Measurements from ENCODE around the gene RYK. TPM values are rescaled to one million over a fixed set of nuclear protein-coding genes. Genes with fewer than 3 reads are reported as not detected.

Gene RYK
- polyA plus RNA-seq, 1 donor (not counting 4 experiments of a cell fraction or from before 2014, with no cell fraction given) = 82.1 TPM

- FAIRE-seq (no peak), DNase-seq (ENCODE audit: low read depth, low spot score) (no peak)
- H3K9ac ChIP-seq (ENCODE audit: control insufficient read depth, extremely low read depth, insufficient read depth, low read length) = no peak overlapping the region
- no peak overlapping the region for H3K27ac ChIP-seq (ENCODE audit: control insufficient read depth, insufficient read depth, low read length)
- TF ChIP-seq CTCF (optimal IDR thresholded peaks at IDR 0.05 in 1 of 3, IDR thresholded peaks at IDR 0.05 in 1 of 3, conservative IDR thresholded peaks at IDR 0.05 in 1 of 3; ENCODE audit: extremely low read depth in 1 of 3, insufficient read depth in 2 of 3, low read length in 3 of 3) (no peak), EZH2 (IDR thresholded peaks at IDR 0.05; ENCODE audit: low read length) (no peak)
- H3K4me1 ChIP-seq (ENCODE audit: control insufficient read depth, extremely low read depth, insufficient read depth, low read length) = no peaks in the 10 kb centered on the region
- no peaks in the 10 kb centered on the region for H3K9me3 ChIP-seq (ENCODE audit: control insufficient read depth, low read depth, low read length)
- no peaks in the 10 kb centered on the region for H3K27me3 ChIP-seq (ENCODE audit: control insufficient read depth, extremely low read depth, insufficient read depth, low read length)
- peaks cover 0 to 4% of the 10 kb centered on the region in 2 experiments for H3K36me3 ChIP-seq (ENCODE audit: control insufficient read depth in 2 of 2, extremely low read depth in 1 of 2, insufficient read depth in 2 of 2, low read length in 2 of 2)
- H3K4me2 ChIP-seq (ENCODE audit: control insufficient read depth, extremely low read depth, insufficient read depth, low read depth, low read length) = no peak overlapping the region
- no peak overlapping the region for H2AFZ ChIP-seq (ENCODE audit: control insufficient read depth, low read length)
- no peak overlapping the region for H3K4me3 ChIP-seq (ENCODE audit: control insufficient read depth in 2 of 3, extremely low read depth in 1 of 3, insufficient read depth in 2 of 3, low read depth in 1 of 3, low read length in 3 of 3)
- dilution Hi-C loops (cut with MboI; ENCODE audit: extremely low pct_ligation_motif_present, low sequenced_read_pairs) = no loop called here
- no peaks in the 10 kb centered on the region for H3K9me1 ChIP-seq (ENCODE audit: control insufficient read depth, extremely low read depth, insufficient read depth, low read length)
- no peaks in the 10 kb centered on the region for H3K79me2 ChIP-seq (ENCODE audit: control insufficient read depth, insufficient read depth, low read length)
- no peaks in the 10 kb centered on the region for H4K20me1 ChIP-seq (ENCODE audit: control insufficient read depth, extremely low read depth, insufficient read depth, low read length)
These were observed 115.8 kb downstream of the RYK start for GRCh38 chr3:134134698-134135415.

- TF ChIP-seq EZH2 (IDR thresholded peaks at IDR 0.05; ENCODE audit: low read length) (no peak), CTCF (optimal IDR thresholded peaks at IDR 0.05 in 1 of 3, IDR thresholded peaks at IDR 0.05 in 1 of 3, conservative IDR thresholded peaks at IDR 0.05 in 1 of 3; ENCODE audit: extremely low read depth in 1 of 3, insufficient read depth in 2 of 3, low read length in 3 of 3) (no peak)
- FAIRE-seq = no peak
These were observed 116.4 kb downstream of the RYK start for GRCh38 chr3:134134240-134134639.

More at GRCh38 chr3:134134240-134134639, 116.4 kb downstream of the RYK start:
- H3K27me3 ChIP-seq (ENCODE audit: control insufficient read depth, extremely low read depth, insufficient read depth, low read length) = no peaks in the 10 kb centered on the region
- no peaks in the 10 kb centered on the region for H3K9me1 ChIP-seq (ENCODE audit: control insufficient read depth, extremely low read depth, insufficient read depth, low read length)
- peaks cover 0 to 4% of the 10 kb centered on the region in 2 experiments for H3K36me3 ChIP-seq (ENCODE audit: control insufficient read depth in 2 of 2, extremely low read depth in 1 of 2, insufficient read depth in 2 of 2, low read length in 2 of 2)
- H3K79me2 ChIP-seq (ENCODE audit: control insufficient read depth, insufficient read depth, low read length) = no peaks in the 10 kb centered on the region
- dilution Hi-C loops (cut with MboI; ENCODE audit: extremely low pct_ligation_motif_present, low sequenced_read_pairs) = no loop called here
- no peaks in the 10 kb centered on the region for H3K4me1 ChIP-seq (ENCODE audit: control insufficient read depth, extremely low read depth, insufficient read depth, low read length)
- H2AFZ ChIP-seq (ENCODE audit: control insufficient read depth, low read length) = no peak overlapping the region
- H3K4me3 ChIP-seq (ENCODE audit: control insufficient read depth in 2 of 3, extremely low read depth in 1 of 3, insufficient read depth in 2 of 3, low read depth in 1 of 3, low read length in 3 of 3) = no peak overlapping the region
- no peak overlapping the region for H3K9ac ChIP-seq (ENCODE audit: control insufficient read depth, extremely low read depth, insufficient read depth, low read length)
- no peak for DNase-seq (ENCODE audit: low read depth, low spot score)
- no peaks in the 10 kb centered on the region for H3K9me3 ChIP-seq (ENCODE audit: control insufficient read depth, low read depth, low read length)
- H3K4me2 ChIP-seq (ENCODE audit: control insufficient read depth, extremely low read depth, insufficient read depth, low read depth, low read length) = no peak overlapping the region
- no peaks in the 10 kb centered on the region for H4K20me1 ChIP-seq (ENCODE audit: control insufficient read depth, extremely low read depth, insufficient read depth, low read length)
- no peak overlapping the region for H3K27ac ChIP-seq (ENCODE audit: control insufficient read depth, insufficient read depth, low read length)
